B cell (primary cell): ENCODE results near the gene GYPC. TPM values are rescaled to one million over a fixed set of nuclear protein-coding genes. Genes with fewer than 3 reads are reported as not detected.

Experiments
- ATAC-seq: fragments of 200-7000 bp; cut with Tn5 transposase; one replicate; pipeline ENCODE4 v1.10.0; 2021; ENCODE audit warnings: low read depth, mild to moderate bottlenecking, moderate number of reproducible peaks, moderate library complexity
- CTCF ChIA-PET: fragments of 350-600 bp; sonication (Branson Sonifier 250); formaldehyde crosslinking; loops from one replicate; lab custom pipeline; 2021; ENCODE audit warnings: antibody characterized with exemption, inconsistent platforms; lab: Charles Lee
- POLR2A ChIA-PET: fragments of 350-600 bp; sonication (Branson Sonifier 250); formaldehyde crosslinking; loops from one replicate; lab custom pipeline; 2021; ENCODE audit warnings: antibody characterized with exemption; lab: Charles Lee
- DNase-seq: peaks from one replicate; pipeline ENCODE4 v3.0.0; 2013
- H2AFZ ChIP-seq: 2 replicates; pipeline ENCODE4 v1.6.1; 2012; ENCODE audit warnings: mild to moderate bottlenecking, low read depth, low read length; ENCODE audit not compliant: insufficient read depth, poor library complexity, severe bottlenecking
- H3K27ac ChIP-seq, 2 donors: 1 replicate in 1 of 2; 2 replicates in 1 of 2; pipeline ENCODE4 v1.5.1; 2012 to 2013; ENCODE audit warnings: low read length in 2 of 2, mild to moderate bottlenecking in 2 of 2, moderate library complexity in 1 of 2
- H3K27me3 ChIP-seq, 4 experiments: fragments of 200-600 bp in 1 of 4; sonication (generic) in 1 of 4; replicated peaks in 1 of 4; 1 replicate in 2 of 4; 2 replicates in 2 of 4; pipeline versions ENCODE4 v1.6.1 to v1.7.0; 2013 to 2016; ENCODE audit warnings: low read length in 3 of 4, mild to moderate bottlenecking in 2 of 4, mixed read lengths in 1 of 4, moderate library complexity in 1 of 4; ENCODE audit not compliant: insufficient read depth in 4 of 4, control insufficient read depth in 3 of 4; ENCODE audit errors: control extremely low read depth in 1 of 4
- H3K36me3 ChIP-seq, 2 experiments: replicated peaks in 1 of 2; 1 replicate in 1 of 2; 2 replicates in 1 of 2; pipeline versions ENCODE4 v1.6.1 to v1.7.1; 2013; ENCODE audit warnings: low read length in 1 of 2; ENCODE audit not compliant: insufficient read depth in 2 of 2, control insufficient read depth in 1 of 2; ENCODE audit errors: control extremely low read depth in 1 of 2, extremely low read depth in 1 of 2
- H3K4me1 ChIP-seq, 2 donors: fragments of 200-600 bp in 1 of 2; sonication (generic) in 1 of 2; 1 replicate in 1 of 2; 2 replicates in 1 of 2; pipeline versions ENCODE4 v1.5.1 to v1.6.1; 2013 to 2017; ENCODE audit warnings: low read length in 2 of 2; ENCODE audit not compliant: control insufficient read depth in 2 of 2, insufficient read depth in 2 of 2
- H3K4me2 ChIP-seq: replicated peaks from 2 replicates; pipeline ENCODE3; 2012; ENCODE audit warnings: mild to moderate bottlenecking, low read depth, low read length; ENCODE audit not compliant: poor library complexity, severe bottlenecking
- H3K4me3 ChIP-seq, 5 experiments: fragments of 200-600 bp in 1 of 5; sonication (generic) in 1 of 5; 1 replicate in 3 of 5; 2 replicates in 2 of 5; pipeline versions ENCODE4 v1.5.1 to v1.7.0; 2011 to 2016; ENCODE audit warnings: low read length in 4 of 5, mild to moderate bottlenecking in 4 of 5, low read depth in 2 of 5, control low read depth in 1 of 5, moderate library complexity in 1 of 5; ENCODE audit not compliant: insufficient read depth in 1 of 5; ENCODE audit errors: control extremely low read depth in 1 of 5, extremely low read depth in 1 of 5
- H3K79me2 ChIP-seq: fragments of 200-600 bp; sonication (generic); one replicate; pipeline ENCODE4 v1.6.0; 2016; ENCODE audit warnings: low read length; ENCODE audit not compliant: control insufficient read depth, insufficient read depth
- H3K9ac ChIP-seq: fragments of 200-600 bp; sonication (generic); 2 replicates; pipeline ENCODE4 v1.6.1; 2017; ENCODE audit warnings: mild to moderate bottlenecking, low read length, moderate library complexity
- H3K9me3 ChIP-seq, 3 donors: one replicate each; pipeline versions ENCODE4 v1.6.1 to v1.7.1; 2013; ENCODE audit warnings: low read length in 2 of 3; ENCODE audit not compliant: control insufficient read depth in 2 of 3, insufficient read depth in 1 of 3; ENCODE audit errors: control extremely low read depth in 1 of 3
- H4K20me1 ChIP-seq: 2 replicates; pipeline ENCODE4 v1.6.0; 2012; ENCODE audit warnings: mild to moderate bottlenecking, low read length; ENCODE audit not compliant: insufficient read depth, control insufficient read depth, poor library complexity, severe bottlenecking
- H3K27ac Mint-ChIP-seq: one replicate; pipeline ENCODE4 v1.8.0; 2021; ENCODE audit warnings: mixed read lengths
- H3K27me3 Mint-ChIP-seq: one replicate; pipeline ENCODE4 v1.8.0; 2021; ENCODE audit warnings: mixed read lengths
- H3K4me1 Mint-ChIP-seq: one replicate; pipeline ENCODE4 v1.8.0; 2021; ENCODE audit warnings: mixed read lengths
- H3K4me3 Mint-ChIP-seq: one replicate; pipeline ENCODE4 v1.8.0; 2021; ENCODE audit warnings: mixed read lengths
- H3K9me3 Mint-ChIP-seq: one replicate; pipeline ENCODE4 v1.8.0; 2022; ENCODE audit warnings: mixed read lengths; ENCODE audit not compliant: insufficient read depth
- CTCF ChIP-seq: fragments of 200-600 bp; IDR thresholded peaks from one replicate; pipeline ENCODE4 v1.8.0; 2022; ENCODE audit warnings: antibody characterized with exemption, mild to moderate bottlenecking
- EZH2 ChIP-seq: IDR thresholded peaks from 2 replicates; pipeline ENCODE4 v1.6.1; 2012; ENCODE audit warnings: borderline replicate concordance, low read depth, mild to moderate bottlenecking, moderate library complexity, low read length; ENCODE audit not compliant: insufficient read depth, poor library complexity, severe bottlenecking
- WGBS: methylation state at CpG from one replicate; pipeline ENCODE4 v1.1.5; 2013; ENCODE audit warnings: missing lambda C conversion rate; ENCODE audit not compliant: insufficient coverage; 5-methylcytosine and 5-hydroxymethylcytosine counted together
- intact Hi-C: fragments of 100-400 bp; cut with micrococcal nuclease; formaldehyde crosslinking; loops from one replicate; pipeline ENCODE4 v1.10.0; 2022
- polyA plus RNA-seq: library from polyadenylated mRNA; depleted of rRNA; stranded (reverse); fragments of >200 nt; gene quantifications from 2 replicates; pipeline ENCODE4 v1.2.3, GENCODE V29; 2012
- total RNA-seq, 2 donors: library from RNA; stranded (reverse); fragments of 120-200 nt in 1 of 2; gene quantifications; 1 replicate in 1 of 2; 2 replicates in 1 of 2; pipeline versions ENCODE4 v1.2.3 to v1.2.4, GENCODE V29; 2013 to 2022

Gene GYPC
- total and polyA plus RNA-seq, 2 donors (not counting 1 experiment from before 2014, with no cell fraction given) = 48.8 to 111 TPM

- ATAC-seq = no peak
- no peaks in the 10 kb centered on the region for H3K4me1 ChIP-seq
- no peaks in the 10 kb centered on the region for H4K20me1 ChIP-seq
- H3K27ac Mint-ChIP-seq = no peak overlapping the region
- H2AFZ ChIP-seq = no peak overlapping the region
- H3K4me3 ChIP-seq = no peak overlapping the region
- peaks cover 12% of the 10 kb centered on the region for H3K27me3 Mint-ChIP-seq
- no peak for DNase-seq
- no peak overlapping the region for H3K27ac ChIP-seq
- TF ChIP-seq EZH2 (no peak), CTCF (no peak)
- no peaks in the 10 kb centered on the region for H3K27me3 ChIP-seq
- ChIA-PET CTCF (interaction anchor here (1.3 to 1.4 kb wide), 2 partner anchors 70 to 72 kb away, joined by 3 read pairs; no protein-coding TSS in a partner anchor), POLR2A (no interaction called here)
- H3K36me3 ChIP-seq = no peaks in the 10 kb centered on the region
- no peaks in the 10 kb centered on the region for H3K9me3 ChIP-seq
- H3K4me2 ChIP-seq = no peak overlapping the region
- intact Hi-C loops = no loop called here
- 86% methylated on average over 1 of the region's 1 CpG for WGBS
- no peak overlapping the region for H3K9ac ChIP-seq
- no peaks in the 10 kb centered on the region for H3K79me2 ChIP-seq
- no peaks in the 10 kb centered on the region for H3K4me1 Mint-ChIP-seq
- H3K9me3 Mint-ChIP-seq = no peaks in the 10 kb centered on the region
- H3K4me3 Mint-ChIP-seq = no peak overlapping the region
Observed at GRCh38 chr2:126707191-126707590, 51.2 kb downstream of the GYPC start.

GRCh38 chr2:126707941-126708340 lies 52.0 kb downstream of the GYPC start:
- ATAC-seq (no peak), DNase-seq (no peak)
- H3K4me1 Mint-ChIP-seq = no peaks in the 10 kb centered on the region
- Histone ChIP-seq H3K36me3 (no peaks in the 10 kb centered on the region), H3K79me2 (no peaks in the 10 kb centered on the region), H3K27me3 (no peaks in the 10 kb centered on the region), H3K4me1 (no peaks in the 10 kb centered on the region), H2AFZ (no peak overlapping the region), H3K27ac (no peak overlapping the region), H3K9ac (no peak overlapping the region), H4K20me1 (no peaks in the 10 kb centered on the region), H3K9me3 (no peaks in the 10 kb centered on the region), H3K4me2 (no peak overlapping the region), H3K4me3 (no peak overlapping the region)
- 41% methylated on average over 3 of the region's 4 CpGs for WGBS
- ChIA-PET CTCF (no interaction called here), POLR2A (no interaction called here)
- no peak overlapping the region for H3K27ac Mint-ChIP-seq
- no peak overlapping the region for H3K4me3 Mint-ChIP-seq
- H3K27me3 Mint-ChIP-seq = peaks cover 12% of the 10 kb centered on the region
- H3K9me3 Mint-ChIP-seq = no peaks in the 10 kb centered on the region
- TF ChIP-seq EZH2 (no peak), CTCF (no peak)
- intact Hi-C loops = no loop called here
